A549 (cell line): ENCODE measurements around the gene OCIAD1. TPM values are rescaled to one million over a fixed set of nuclear protein-coding genes. Genes with fewer than 3 reads are reported as not detected.

Source experiments
- ATAC-seq, 2 experiments: fragments of 200-7000 bp in 1 of 2; fragments of >200 bp in 1 of 2; cut with Nextera tagmentation in 1 of 2; cut with Tn5 transposase in 1 of 2; 3 replicates each; pipeline versions ENCODE4 v1.8.0 to v1.9.1; 2018 to 2020; ENCODE audit warnings: mild to moderate bottlenecking in 1 of 2, moderate library complexity in 1 of 2
- CTCF ChIA-PET: fragments of 300-600 bp; sonication (Branson Sonifier 250); formaldehyde crosslinking; extraction: SDS; loops from one replicate; lab custom pipeline; 2021; ENCODE audit warnings: antibody characterized with exemption, inconsistent platforms; lab: Yijun Ruan, JAX
- POLR2A ChIA-PET: fragments of 350-600 bp; formaldehyde crosslinking; extraction: SDS; loops from one replicate; lab custom pipeline; 2021; ENCODE audit warnings: antibody characterized with exemption, inconsistent platforms; lab: Yijun Ruan, JAX
- DNase-seq, 2 experiments: peaks; one replicate each; pipeline versions ENCODE4 v3.0.0 to v3.0.0-alpha.2; 2011 to 2016; ENCODE audit warnings: low read depth in 1 of 2, low spot score in 1 of 2
- FAIRE-seq: peaks from 2 replicates; lab custom pipeline; 2011; peaks lifted over from hg19 to GRCh38; lab: Jason Lieb, UNC
- H3K27ac ChIP-seq, 2 experiments: fragments of >200 bp; sonication (Bioruptor Twin); formaldehyde crosslinking; 3 replicates each; pipeline ENCODE4 v1.5.1; 2016 to 2017
- H3K4me1 ChIP-seq: fragments of >200 bp; sonication (Bioruptor Twin); formaldehyde crosslinking; 3 replicates; pipeline ENCODE4 v1.6.1; 2016
- H3K4me2 ChIP-seq: fragments of >200 bp; sonication (Bioruptor Twin); formaldehyde crosslinking; 3 replicates; pipeline ENCODE4 v1.6.1; 2016
- H3K4me3 ChIP-seq: fragments of >200 bp; sonication (Bioruptor Twin); formaldehyde crosslinking; 3 replicates; pipeline ENCODE4 v1.5.1; 2016
- H3K9me3 ChIP-seq: fragments of >200 bp; sonication (Bioruptor Twin); formaldehyde crosslinking; 3 replicates; pipeline ENCODE4 v1.6.1; 2016
- CEBPB ChIP-seq, 2 experiments: fragments of >200 bp in 1 of 2; sonication (Bioruptor Twin) in 1 of 2; formaldehyde crosslinking in 1 of 2; IDR thresholded peaks; 2 replicates each; pipeline ENCODE4 v1.6.1; 2012 to 2016
- CHD2 ChIP-seq: fragments of 150-350 bp; IDR thresholded peaks from 2 replicates; pipeline ENCODE4 v1.6.1; 2014; ENCODE audit warnings: low read length; ENCODE audit not compliant: partially characterized antibody
- CTCF ChIP-seq: fragments of >200 bp; sonication (Bioruptor Twin); formaldehyde crosslinking; IDR thresholded peaks from 3 replicates; pipeline ENCODE4 v1.5.1; 2016
- EHF ChIP-seq: fragments of 250-450 bp; sonication (Bioruptor Pico); IDR thresholded peaks from 2 replicates; pipeline ENCODE4 v1.5.0; 2020; ENCODE audit warnings: mild to moderate bottlenecking
- ELK1 ChIP-seq: fragments of 150-350 bp; IDR thresholded peaks from 2 replicates; pipeline ENCODE4 v1.6.1; 2014; ENCODE audit warnings: low read depth, mild to moderate bottlenecking, low read length
- ESRRA ChIP-seq: fragments of 150-350 bp; IDR thresholded peaks from 2 replicates; pipeline ENCODE4 v1.6.1; 2014; ENCODE audit warnings: mild to moderate bottlenecking, low read length, borderline replicate concordance
- FOSB ChIP-seq: fragments of 250-450 bp; sonication (Bioruptor Pico); IDR thresholded peaks from 2 replicates; pipeline ENCODE4 v1.5.0; 2020; ENCODE audit warnings: mild to moderate bottlenecking, moderate library complexity
- FOXS1 ChIP-seq: fragments of 250-450 bp; sonication (Bioruptor Pico); IDR thresholded peaks from 2 replicates; pipeline ENCODE4 v1.5.0; 2020; ENCODE audit warnings: mild to moderate bottlenecking, moderate library complexity
- HES2 ChIP-seq: fragments of >200 bp; sonication (Bioruptor Twin); formaldehyde crosslinking; IDR thresholded peaks from 2 replicates; pipeline ENCODE4 v1.6.1; 2016
- JUNB ChIP-seq: fragments of >200 bp; sonication (Bioruptor Twin); formaldehyde crosslinking; IDR thresholded peaks from 2 replicates; pipeline ENCODE4 v1.6.1; 2016
- KDM5A ChIP-seq: fragments of 200-600 bp; sonication (generic); IDR thresholded peaks from 2 replicates; pipeline ENCODE4 v1.6.1; 2016; ENCODE audit warnings: antibody characterized with exemption, mild to moderate bottlenecking
- MAFK ChIP-seq: fragments of 450-650 bp; IDR thresholded peaks from 2 replicates; pipeline ENCODE4 v1.6.1; 2014; ENCODE audit not compliant: partially characterized antibody
- MAX ChIP-seq: IDR thresholded peaks from 2 replicates; pipeline ENCODE4 v1.6.1; 2012
- MAZ ChIP-seq: fragments of 150-350 bp; IDR thresholded peaks from 2 replicates; pipeline ENCODE4 v1.6.1; 2014; ENCODE audit warnings: antibody characterized with exemption, low read depth, low read length, borderline replicate concordance
- NPAS2 ChIP-seq: fragments of 250-450 bp; sonication (Bioruptor Pico); IDR thresholded peaks from 2 replicates; pipeline ENCODE4 v1.8.0; 2022; ENCODE audit warnings: mild to moderate bottlenecking, moderate library complexity, borderline replicate concordance
- POLR2A ChIP-seq: IDR thresholded peaks from 2 replicates; pipeline ENCODE4 v1.6.1; 2012; ENCODE audit warnings: mild to moderate bottlenecking, low read length
- RFX5 ChIP-seq: fragments of 450-650 bp; IDR thresholded peaks from 2 replicates; pipeline ENCODE4 v1.7.1; 2014; ENCODE audit warnings: antibody characterized with exemption, mild to moderate bottlenecking, moderate library complexity
- TP53 ChIP-seq: fragments of 250-450 bp; sonication (Bioruptor Pico); IDR thresholded peaks from 2 replicates; pipeline ENCODE4 v1.5.0; 2021; ENCODE audit warnings: mild to moderate bottlenecking, moderate library complexity
- ZC3H11A ChIP-seq: fragments of 450-650 bp; IDR thresholded peaks from 2 replicates; pipeline ENCODE4 v1.6.1; 2014; ENCODE audit warnings: antibody characterized with exemption, mild to moderate bottlenecking
- ZSCAN20 ChIP-seq: fragments of 250-450 bp; sonication (Bioruptor Pico); IDR thresholded peaks from 2 replicates; pipeline ENCODE4 v1.8.0; 2022; ENCODE audit warnings: mild to moderate bottlenecking, moderate library complexity
- WGBS: methylation state at CpG from one replicate; pipeline ENCODE4 v1.1.6; 2017; ENCODE audit errors: missing lambda C conversion rate; 5-methylcytosine and 5-hydroxymethylcytosine counted together
- polyA plus RNA-seq, 4 experiments: library from polyadenylated mRNA; depleted of rRNA in 3 of 4; stranded (reverse); fragments of >200 nt; fragmentation: RNase III in 1 of 4; extraction: RNeasy Plus Mini Kit Qiagen cat#74134 plus additional on column Dnase treatment in 1 of 4; gene quantifications; 2 replicates in 3 of 4; 3 replicates in 1 of 4; pipeline ENCODE4 v1.2.3, GENCODE V29; 2011 to 2017

The OCIAD1 gene
- polyA plus RNA-seq, 2 of the 4 experiments (the other 2 are of a cell fraction), result 156 to 210 TPM

- POLR2A ChIA-PET, result no interaction called here
- no peak for ATAC-seq
- Histone ChIP-seq H3K4me1 (no peaks in the 10 kb centered on the region), H3K4me2 (no peak overlapping the region), H3K27ac (no peak overlapping the region), H3K9me3 (no peaks in the 10 kb centered on the region), H3K4me3 (no peak overlapping the region)
- TF ChIP-seq CTCF, result no peak
- no peak for TF ChIP-seq FOSB (CRISPR knock-in tag)
- TF ChIP-seq RFX5, result no peak
- no peak for TF ChIP-seq ZSCAN20 (CRISPR knock-in tag)
- no peak for TF ChIP-seq FOXS1
- no peak for TF ChIP-seq ELK1
- no peak for FAIRE-seq
- DNase-seq, result no peak
- WGBS, result 93% methylated on average over 4 of the region's 4 CpGs
- CTCF ChIA-PET, result no interaction called here
Measured at GRCh38 chr4:48853604-48854394, 22.9 kb downstream of the OCIAD1 start.

DNA sequence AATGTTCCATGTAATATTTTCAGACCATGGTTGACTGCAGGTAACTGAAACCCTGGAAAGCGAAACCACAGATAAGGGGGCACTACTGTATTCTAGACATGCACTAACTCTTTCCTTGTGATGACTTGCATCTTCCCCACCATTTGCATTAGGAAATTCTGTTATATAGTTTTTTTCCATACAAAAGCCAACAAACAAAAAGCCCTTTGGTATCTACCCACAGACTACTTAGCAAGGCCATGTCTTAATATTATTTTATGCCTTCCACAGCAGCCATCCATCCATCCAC lies 23.5 kb downstream of the OCIAD1 start:
- FAIRE-seq (no peak), DNase-seq (no peak), ATAC-seq (no peak)
- Histone ChIP-seq H3K9me3 (no peaks in the 10 kb centered on the region), H3K4me3 (no peak overlapping the region), H3K4me2 (no peak overlapping the region), H3K27ac (no peak overlapping the region), H3K4me1 (no peaks in the 10 kb centered on the region)
- POLR2A ChIA-PET, result no interaction called here
- CTCF ChIA-PET, result no interaction called here
- WGBS, result 100% methylated on average over 1 of the region's 1 CpG
- TF ChIP-seq CHD2 (no peak), ESRRA (no peak), TP53 (CRISPR knock-in tag) (no peak)
- TF ChIP-seq, all 56 proteins: peak for 0

DNA sequence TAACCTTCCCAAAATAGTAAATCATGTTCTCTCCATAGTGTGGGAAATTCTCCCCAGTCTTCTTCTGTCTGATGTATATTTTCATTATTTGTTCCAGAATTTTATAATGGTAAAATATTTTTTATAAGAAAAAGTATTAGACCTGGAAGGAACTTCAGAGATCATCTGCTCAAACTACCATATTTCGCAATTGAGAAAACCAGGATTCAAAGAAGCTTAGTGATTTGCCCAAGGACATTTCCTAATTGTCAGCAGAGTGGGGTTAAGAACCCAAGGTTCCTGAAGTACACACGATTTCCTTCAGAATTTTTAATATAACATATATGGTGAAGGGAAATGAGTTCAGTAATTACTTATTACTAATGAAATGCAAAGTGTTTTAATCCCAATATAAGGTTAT lies 24.1 kb downstream of the OCIAD1 start:
- ChIA-PET POLR2A (no interaction called here), CTCF (no interaction called here)
- ATAC-seq (no peak), FAIRE-seq (no peak)
- no peak overlapping the region for H3K4me2 ChIP-seq
- TF ChIP-seq RFX5, result no peak
- TF ChIP-seq MAZ, result no peak
- TF ChIP-seq JUNB, result no peak
- TF ChIP-seq MAX, result no peak
- TF ChIP-seq NPAS2, result no peak
- no peak for TF ChIP-seq MAFK
- TF ChIP-seq EHF (CRISPR knock-in tag), result no peak
- no peak for TF ChIP-seq HES2
- no peak for TF ChIP-seq CEBPB (IDR thresholded peaks at IDR 0.05)
- TF ChIP-seq ZSCAN20 (CRISPR knock-in tag), result no peak
- no peak for TF ChIP-seq POLR2A
- TF ChIP-seq ZC3H11A, result no peak
- no peak for TF ChIP-seq KDM5A
- TF ChIP-seq, all 56 proteins: peak for 0
- Histone ChIP-seq H3K4me3 (no peak overlapping the region), H3K9me3 (no peaks in the 10 kb centered on the region), H3K4me1 (no peaks in the 10 kb centered on the region), H3K27ac (no peak overlapping the region)
- WGBS, result 92% methylated on average over 2 of the region's 2 CpGs
- DNase-seq, result no peak
